Stimulated activated effector memory CD8-positive, alpha-beta T cell treated with anti-CD3 and anti-CD28 coated beads, Interleukin-12 subunit alpha, Interleukin-12 subunit beta, amount 100 ng/mL, for 72 hours (primary cell): Measurements from ENCODE around the gene CHCHD3.

Experiments used
- ATAC-seq: fragments of 150-1000 bp; cut with Tn5 transposase; 2 replicates; pipeline ENCODE4 v1.10.0; 2021
- DNase-seq, 2 donors: peaks; one replicate each; pipeline ENCODE4 v3.0.0; 2021 to 2022; ENCODE audit warnings: low spot score in 2 of 2
- H3K27ac Mint-ChIP-seq: one replicate; pipeline ENCODE4 v1.8.0; 2022; ENCODE audit warnings: mild to moderate bottlenecking, mixed read lengths
- H3K36me3 Mint-ChIP-seq: one replicate; pipeline ENCODE4 v1.8.0; 2022; ENCODE audit warnings: mild to moderate bottlenecking, mixed read lengths
- H3K4me1 Mint-ChIP-seq: one replicate; pipeline ENCODE4 v1.8.0; 2022; ENCODE audit warnings: mixed read lengths
- H3K4me3 Mint-ChIP-seq: one replicate; pipeline ENCODE4 v1.8.0; 2022; ENCODE audit warnings: mild to moderate bottlenecking, mixed read lengths
- H3K9me3 Mint-ChIP-seq: one replicate; pipeline ENCODE4 v1.8.0; 2022; ENCODE audit warnings: mixed read lengths

Gene CHCHD3

DNA sequence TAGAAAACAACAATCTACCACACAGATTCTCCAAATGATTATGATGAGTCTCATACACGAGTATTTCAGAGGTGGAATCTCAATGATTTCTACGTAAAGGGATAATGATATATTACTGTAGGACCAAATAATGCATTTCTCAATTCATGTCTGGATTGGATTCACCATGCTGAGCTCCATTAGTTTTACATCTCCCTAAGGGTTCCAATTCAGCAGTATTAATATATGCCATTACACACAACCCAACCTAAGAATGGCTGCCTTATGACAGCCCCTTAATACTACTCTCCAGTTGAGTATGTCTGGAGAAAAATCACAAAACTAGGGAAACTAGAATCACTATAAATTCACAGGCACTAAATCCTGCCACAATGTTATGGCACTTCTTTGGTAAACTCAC lies 271.3 kb downstream of the CHCHD3 start:
- H3K4me3 Mint-ChIP-seq, result no peak overlapping the region
- H3K9me3 Mint-ChIP-seq, result peaks cover 6% of the 10 kb centered on the region
- H3K4me1 Mint-ChIP-seq, result peaks cover 20% of the 10 kb centered on the region
- no peak overlapping the region for H3K27ac Mint-ChIP-seq
- no peak for DNase-seq
- no peaks in the 10 kb centered on the region for H3K36me3 Mint-ChIP-seq
- no peak for ATAC-seq

DNA sequence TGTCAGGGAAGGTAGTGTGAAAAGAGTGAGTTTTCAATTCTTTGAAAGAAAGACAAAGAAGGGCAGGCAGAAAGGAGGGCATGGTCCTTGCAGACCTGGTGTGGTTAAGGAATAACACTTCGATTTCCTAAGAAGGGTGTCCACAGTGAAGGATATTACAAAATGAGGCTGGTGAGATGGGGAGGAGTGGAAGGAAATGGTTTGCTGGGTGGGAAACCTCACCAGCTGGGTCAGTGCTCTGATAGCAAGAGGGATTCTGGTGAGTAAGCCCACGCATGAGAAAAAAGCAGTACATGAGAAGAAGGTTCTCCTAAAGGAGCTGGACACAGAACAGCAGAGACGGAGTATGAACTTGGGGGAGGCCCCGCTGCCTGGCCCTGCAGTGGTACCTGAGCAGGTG lies 275.1 kb downstream of the CHCHD3 start:
- H3K27ac Mint-ChIP-seq, result no peak overlapping the region
- H3K9me3 Mint-ChIP-seq, result peaks cover 2% of the 10 kb centered on the region
- DNase-seq (no peak), ATAC-seq (no peak)
- no peaks in the 10 kb centered on the region for H3K36me3 Mint-ChIP-seq
- H3K4me1 Mint-ChIP-seq, result peaks cover 13% of the 10 kb centered on the region
- H3K4me3 Mint-ChIP-seq, result no peak overlapping the region

DNA sequence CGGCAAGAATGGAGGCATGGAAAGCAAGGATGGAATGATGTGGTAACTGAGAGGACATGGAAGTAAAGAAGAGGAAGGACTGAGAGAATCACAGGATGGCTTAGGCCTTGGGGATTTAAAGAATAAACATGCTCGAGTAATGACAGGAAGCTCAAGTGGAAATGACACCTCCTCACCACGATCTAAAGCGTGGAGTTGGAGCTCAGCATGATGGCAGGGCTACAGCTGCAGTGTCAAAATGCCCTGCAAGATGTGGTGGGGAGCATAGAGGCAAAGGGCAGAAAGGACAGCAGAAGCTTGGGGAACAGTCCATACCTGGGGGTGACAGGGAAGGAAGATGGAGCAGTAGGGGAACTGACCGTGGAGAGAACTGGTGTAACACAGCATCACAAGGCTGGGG lies 276.1 kb downstream of the CHCHD3 start:
- Mint-ChIP-seq H3K36me3 (no peaks in the 10 kb centered on the region), H3K4me3 (no peak overlapping the region), H3K4me1 (peaks cover 13% of the 10 kb centered on the region), H3K9me3 (no peaks in the 10 kb centered on the region), H3K27ac (no peak overlapping the region)
- ATAC-seq, result no peak
- DNase-seq, result no peak

DNA sequence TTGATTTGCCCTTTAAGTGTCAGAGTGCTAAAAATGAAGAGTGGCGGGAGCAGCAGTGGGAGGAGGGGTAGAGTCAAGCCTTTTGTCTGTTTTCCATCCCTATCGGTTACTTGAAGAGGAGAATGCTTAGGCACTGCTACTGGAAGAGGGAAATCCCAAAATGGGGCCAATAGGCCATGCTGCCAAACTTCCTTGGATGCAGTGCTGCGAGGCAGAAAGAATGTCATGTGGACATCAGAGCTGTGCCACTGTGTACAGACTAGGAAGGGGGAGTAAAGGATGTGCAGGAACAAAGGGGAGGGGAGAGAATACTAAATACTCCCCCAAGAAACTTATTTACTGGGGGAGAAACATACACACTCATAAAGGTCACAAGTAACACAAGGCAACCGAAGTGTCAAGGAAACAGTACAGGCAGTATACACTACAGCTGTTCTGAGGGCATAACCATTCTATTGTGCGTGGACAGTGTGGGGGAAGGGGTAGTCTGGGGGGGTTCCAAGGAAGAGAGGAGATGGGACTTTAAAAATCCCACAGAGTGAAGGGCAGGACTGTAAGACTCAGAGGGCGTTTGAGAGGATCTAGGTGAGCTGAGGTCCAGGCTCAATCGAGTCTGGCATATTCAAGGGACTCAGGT lies 276.9 kb downstream of the CHCHD3 start:
- no peak for ATAC-seq
- Mint-ChIP-seq H3K9me3 (no peaks in the 10 kb centered on the region), H3K27ac (no peak overlapping the region), H3K4me3 (no peak overlapping the region), H3K36me3 (no peaks in the 10 kb centered on the region), H3K4me1 (peaks cover 13% of the 10 kb centered on the region)
- no peak for DNase-seq

DNA sequence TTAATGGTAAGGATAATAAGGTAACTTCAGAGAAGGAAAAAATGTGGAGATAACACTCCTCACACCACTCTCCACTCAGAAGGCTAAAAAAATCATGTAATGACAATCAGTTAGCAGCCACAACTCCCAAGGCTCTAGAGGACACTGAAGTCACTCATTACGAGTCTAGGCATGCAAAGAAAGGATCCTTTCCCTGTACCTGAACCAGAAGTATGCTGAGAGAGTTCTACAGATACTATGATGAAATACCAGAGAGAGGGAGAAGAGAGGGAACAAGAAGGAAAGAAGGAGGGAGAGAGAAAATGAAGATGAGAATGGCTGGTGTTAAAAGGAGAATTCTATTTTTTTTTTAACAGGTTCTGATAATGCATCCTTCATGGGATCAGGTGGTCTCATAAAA lies 281.4 kb downstream of the CHCHD3 start:
- ATAC-seq (no peak), DNase-seq (no peak)
- Mint-ChIP-seq H3K27ac (no peak overlapping the region), H3K36me3 (no peaks in the 10 kb centered on the region), H3K4me1 (peaks cover 7% of the 10 kb centered on the region), H3K4me3 (no peak overlapping the region), H3K9me3 (no peaks in the 10 kb centered on the region)

DNA sequence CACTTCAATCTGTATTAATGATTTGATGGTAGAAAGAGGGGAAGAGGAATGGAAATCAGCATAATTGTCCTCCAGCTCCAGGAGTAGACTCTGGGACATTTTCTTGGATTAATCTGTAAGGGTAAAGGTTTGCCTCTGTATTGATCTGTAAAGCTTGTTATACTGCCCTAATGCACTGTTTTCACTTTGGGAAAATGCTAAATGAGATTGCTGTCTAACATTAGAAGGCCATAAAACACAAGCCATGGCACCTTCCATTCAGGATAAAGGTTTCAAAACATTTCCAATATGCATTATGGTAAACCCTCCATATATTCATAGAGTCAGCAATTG lies 282.8 kb downstream of the CHCHD3 start:
- no peak overlapping the region for H3K4me3 Mint-ChIP-seq
- H3K36me3 Mint-ChIP-seq, result peaks cover 4% of the 10 kb centered on the region
- peaks cover 7% of the 10 kb centered on the region for H3K4me1 Mint-ChIP-seq
- no peak for DNase-seq
- H3K9me3 Mint-ChIP-seq, result no peaks in the 10 kb centered on the region
- no peak overlapping the region for H3K27ac Mint-ChIP-seq
- no peak for ATAC-seq

DNA sequence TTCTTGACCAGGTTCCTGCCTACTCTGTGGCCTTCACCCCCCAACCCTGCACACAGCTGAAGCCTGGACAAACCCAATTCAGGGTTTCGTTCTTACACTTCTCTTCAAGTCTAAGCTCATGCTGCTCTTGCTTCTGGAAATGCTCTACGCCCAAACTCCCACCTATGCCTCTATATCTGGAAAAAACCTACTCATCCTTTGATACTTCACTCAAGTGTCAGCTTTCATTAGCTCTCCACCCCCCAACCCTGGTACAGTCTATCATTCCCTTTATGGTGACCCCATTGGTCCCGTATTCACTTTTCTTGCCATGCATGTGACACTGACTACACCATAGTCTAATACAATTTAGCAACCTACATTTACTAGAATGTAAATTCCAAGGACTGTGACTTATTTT lies 284.7 kb downstream of the CHCHD3 start:
- no peak for ATAC-seq
- Mint-ChIP-seq H3K36me3 (peaks cover 7% of the 10 kb centered on the region), H3K27ac (no peak overlapping the region), H3K4me3 (no peak overlapping the region), H3K9me3 (no peaks in the 10 kb centered on the region), H3K4me1 (peaks cover 7% of the 10 kb centered on the region)
- no peak for DNase-seq

DNA sequence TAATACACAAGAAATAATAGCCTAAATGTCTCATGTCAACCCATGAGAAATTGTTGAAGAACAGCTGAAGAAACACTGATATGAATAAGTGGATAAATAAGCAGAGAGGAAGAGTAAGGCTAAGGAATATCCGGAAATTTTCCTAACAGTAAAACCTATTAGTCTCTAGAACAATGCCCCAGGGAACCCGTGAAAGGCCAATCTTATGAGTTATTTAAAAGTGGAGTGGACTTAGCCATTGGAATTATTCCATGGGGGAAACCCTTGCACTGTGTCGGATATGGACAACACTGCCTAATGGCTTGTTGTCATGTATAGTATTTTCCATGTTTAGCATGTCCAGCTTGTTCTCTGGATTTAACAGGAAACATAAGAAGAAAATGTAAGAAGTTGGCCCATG lies 288.4 kb downstream of the CHCHD3 start:
- H3K9me3 Mint-ChIP-seq, result no peaks in the 10 kb centered on the region
- DNase-seq (no peak), ATAC-seq (no peak)
- no peak overlapping the region for H3K4me3 Mint-ChIP-seq
- no peak overlapping the region for H3K27ac Mint-ChIP-seq
- peaks cover 7% of the 10 kb centered on the region for H3K36me3 Mint-ChIP-seq
- peaks cover 7% of the 10 kb centered on the region for H3K4me1 Mint-ChIP-seq

DNA sequence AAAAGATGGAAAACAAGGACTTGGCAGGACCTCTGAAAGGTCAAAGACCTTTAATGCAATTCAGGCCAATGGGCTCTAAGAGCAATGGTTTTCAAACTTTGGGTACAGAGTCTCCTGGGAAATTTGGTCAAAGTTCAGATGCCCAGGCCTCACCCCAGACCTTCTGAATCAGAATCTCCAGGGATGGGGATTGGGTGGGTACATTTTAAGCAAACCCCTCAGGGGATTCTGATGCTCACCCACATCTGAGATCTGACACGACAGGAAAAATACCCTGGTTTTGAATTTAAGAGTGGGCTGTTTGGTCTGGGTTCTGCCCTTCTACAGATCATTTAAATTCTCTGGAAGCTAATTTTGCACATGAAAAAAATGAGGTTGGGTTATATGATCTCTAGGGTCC lies 290.9 kb downstream of the CHCHD3 start:
- ATAC-seq, result no peak
- no peak for DNase-seq
- Mint-ChIP-seq H3K4me1 (no peaks in the 10 kb centered on the region), H3K9me3 (no peaks in the 10 kb centered on the region), H3K36me3 (peaks cover 7% of the 10 kb centered on the region), H3K4me3 (no peak overlapping the region), H3K27ac (no peak overlapping the region)

DNA sequence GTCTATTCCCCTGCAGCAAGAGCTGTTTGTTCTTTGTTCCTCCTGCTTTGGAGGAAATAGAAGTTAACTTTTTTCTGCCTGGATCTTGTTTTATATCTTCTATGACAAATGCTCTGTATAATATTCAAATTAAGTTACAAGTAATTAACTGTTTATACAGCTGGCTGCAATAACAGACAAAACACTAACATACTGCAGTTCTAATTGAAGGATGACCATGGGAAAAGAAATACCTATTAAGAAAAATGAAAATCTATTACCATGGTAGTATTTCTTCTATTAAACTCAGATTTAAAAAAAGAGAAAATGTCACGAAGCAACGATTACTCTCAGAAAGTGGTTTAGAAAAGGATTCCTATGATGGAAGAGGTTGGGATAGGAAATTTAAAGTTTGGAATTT lies 291.8 kb downstream of the CHCHD3 start:
- no peak for ATAC-seq
- H3K27ac Mint-ChIP-seq, result no peak overlapping the region
- no peaks in the 10 kb centered on the region for H3K9me3 Mint-ChIP-seq
- H3K36me3 Mint-ChIP-seq, result peaks cover 10% of the 10 kb centered on the region
- no peak for DNase-seq
- H3K4me3 Mint-ChIP-seq, result no peak overlapping the region
- H3K4me1 Mint-ChIP-seq, result no peaks in the 10 kb centered on the region

DNA sequence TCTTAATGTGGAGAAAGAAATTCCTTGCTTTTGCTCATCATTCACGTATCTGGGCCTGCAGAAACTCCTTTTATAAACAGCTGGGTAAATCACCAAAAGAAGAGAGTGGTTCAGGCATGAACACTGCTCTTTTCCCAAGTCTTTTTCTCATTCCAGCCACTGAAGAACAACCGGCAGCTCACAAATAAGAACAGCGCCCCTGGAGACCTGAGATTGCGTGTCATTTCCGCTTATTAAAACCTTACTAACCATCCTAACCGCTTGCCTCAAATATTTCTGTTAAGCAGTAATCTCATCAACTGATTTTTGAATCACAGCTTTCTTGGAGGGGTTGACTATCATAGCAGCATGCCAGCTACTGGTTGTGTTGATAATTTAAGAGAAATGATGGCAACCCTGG lies 292.6 kb downstream of the CHCHD3 start:
- DNase-seq (no peak), ATAC-seq (no peak)
- Mint-ChIP-seq H3K27ac (no peak overlapping the region), H3K36me3 (peaks cover 16% of the 10 kb centered on the region), H3K9me3 (no peaks in the 10 kb centered on the region), H3K4me1 (no peaks in the 10 kb centered on the region), H3K4me3 (no peak overlapping the region)

DNA sequence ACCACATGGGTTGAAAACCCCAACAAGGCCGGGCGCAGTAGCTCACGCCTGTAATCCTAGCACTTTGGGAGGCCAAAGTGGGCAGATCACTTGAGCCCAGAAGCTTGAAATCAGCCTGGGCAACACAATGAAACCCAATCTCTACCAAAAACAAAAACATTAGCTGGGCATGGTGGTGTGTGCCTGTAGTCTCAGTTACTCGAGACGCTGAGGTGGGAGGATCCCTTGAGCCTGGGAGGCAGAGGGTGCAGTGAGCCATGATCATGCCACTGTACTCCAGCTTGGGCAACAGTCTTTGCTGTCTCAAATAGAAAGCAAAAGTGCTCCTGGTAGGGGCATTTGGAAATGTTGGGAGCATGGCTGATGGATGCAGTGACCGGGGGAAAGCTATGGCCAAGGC lies 296.0 kb downstream of the CHCHD3 start:
- Mint-ChIP-seq H3K27ac (no peak overlapping the region), H3K36me3 (peaks cover 16% of the 10 kb centered on the region)

DNA sequence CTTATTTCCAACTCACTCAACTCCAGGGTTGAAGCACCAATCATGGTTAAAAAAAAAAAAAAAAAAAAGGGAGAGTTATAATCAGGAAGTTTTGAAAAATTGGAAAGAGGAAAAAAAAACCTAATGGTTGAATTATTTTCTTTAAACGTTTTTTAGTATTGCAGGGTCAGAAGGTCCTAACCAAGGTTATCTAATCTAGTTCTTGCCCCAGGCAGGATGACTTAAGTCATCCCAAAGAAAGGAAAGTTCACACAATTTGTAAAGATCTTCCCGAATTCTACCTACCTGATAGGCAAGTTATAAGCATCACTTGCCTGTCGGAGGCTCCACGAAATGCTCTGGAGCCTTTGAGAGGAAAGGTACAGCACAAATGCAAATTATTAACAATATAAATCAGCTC lies 297.5 kb downstream of the CHCHD3 start:
- peaks cover 16% of the 10 kb centered on the region for H3K36me3 Mint-ChIP-seq
- no peaks in the 10 kb centered on the region for H3K9me3 Mint-ChIP-seq
- peaks cover 2% of the 10 kb centered on the region for H3K4me1 Mint-ChIP-seq
- no peak overlapping the region for H3K4me3 Mint-ChIP-seq
- DNase-seq, result no peak
- no peak overlapping the region for H3K27ac Mint-ChIP-seq
- no peak for ATAC-seq

More for the DNA sequence above, 296.0 kb downstream of the CHCHD3 start:
- no peak for DNase-seq
- Mint-ChIP-seq H3K4me1 (no peaks in the 10 kb centered on the region), H3K9me3 (no peaks in the 10 kb centered on the region), H3K4me3 (no peak overlapping the region)
- ATAC-seq, result no peak

DNA sequence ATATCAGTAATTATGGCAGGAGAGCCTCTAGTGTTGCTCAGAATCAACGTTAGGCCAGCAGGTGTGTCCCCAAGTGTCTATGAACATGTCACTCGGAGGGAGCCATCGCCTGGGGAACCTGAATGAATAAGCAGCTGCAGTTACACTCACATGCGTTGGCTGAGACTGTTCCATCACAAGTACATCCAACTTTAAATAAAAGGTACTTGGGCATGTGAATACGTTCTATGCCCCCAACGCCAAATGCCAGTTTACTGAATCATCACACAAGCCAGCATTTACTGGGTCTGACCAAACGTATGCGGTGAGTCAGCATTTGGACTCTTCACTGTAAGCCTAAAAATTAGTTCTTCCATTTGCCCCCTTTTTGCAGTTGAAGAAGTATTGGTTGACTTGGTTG lies 298.1 kb downstream of the CHCHD3 start:
- Mint-ChIP-seq H3K4me3 (no peak overlapping the region), H3K9me3 (no peaks in the 10 kb centered on the region), H3K4me1 (peaks cover 6% of the 10 kb centered on the region), H3K27ac (no peak overlapping the region), H3K36me3 (peaks cover 16% of the 10 kb centered on the region)
- DNase-seq, result no peak
- ATAC-seq, result no peak

DNA sequence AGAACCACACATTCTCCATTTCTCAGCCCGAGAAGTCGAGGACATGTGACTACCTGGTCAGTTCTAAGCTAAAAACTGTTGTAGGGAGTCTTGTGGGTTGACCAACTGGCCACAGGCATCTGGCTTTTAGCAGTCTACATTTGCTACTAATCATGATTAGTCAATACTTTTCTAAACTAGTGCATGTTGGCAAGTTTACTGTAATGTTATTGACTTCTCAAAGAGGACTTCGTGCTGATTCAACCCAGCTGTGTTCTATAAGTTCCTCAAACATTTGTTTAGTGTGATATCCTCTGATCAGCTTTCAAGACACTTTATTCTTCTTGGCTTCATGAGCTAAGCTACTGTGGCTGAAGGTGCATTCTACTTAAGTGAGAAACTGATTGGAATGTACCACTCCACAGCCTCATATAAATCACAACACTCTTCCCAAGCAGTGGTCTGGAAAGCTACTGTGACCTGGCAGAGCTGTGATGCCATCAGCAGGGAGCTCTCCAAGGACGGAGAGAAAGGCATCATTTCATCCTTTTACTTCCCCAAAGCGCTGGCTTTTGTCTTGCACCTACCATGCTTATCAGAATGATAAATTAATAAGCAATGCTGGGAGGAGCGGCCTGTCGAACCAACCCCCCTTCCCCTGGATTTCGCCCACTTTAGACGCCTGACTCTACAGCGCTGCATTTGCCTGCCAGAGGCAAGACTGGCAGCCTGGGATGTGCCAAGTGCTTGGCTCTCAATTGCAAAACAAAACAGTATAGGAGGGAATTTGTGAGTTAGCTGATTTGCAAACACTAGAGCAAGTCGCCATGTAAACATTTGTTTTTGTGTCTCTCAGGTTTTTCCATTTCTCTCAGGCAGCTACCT lies 298.9 kb downstream of the CHCHD3 start:
- DNase-seq, result no peak
- Mint-ChIP-seq H3K9me3 (no peaks in the 10 kb centered on the region), H3K27ac (no peak overlapping the region), H3K4me3 (no peak overlapping the region), H3K36me3 (peaks cover 16% of the 10 kb centered on the region), H3K4me1 (peaks cover 13% of the 10 kb centered on the region)
- ATAC-seq, result no peak

DNA sequence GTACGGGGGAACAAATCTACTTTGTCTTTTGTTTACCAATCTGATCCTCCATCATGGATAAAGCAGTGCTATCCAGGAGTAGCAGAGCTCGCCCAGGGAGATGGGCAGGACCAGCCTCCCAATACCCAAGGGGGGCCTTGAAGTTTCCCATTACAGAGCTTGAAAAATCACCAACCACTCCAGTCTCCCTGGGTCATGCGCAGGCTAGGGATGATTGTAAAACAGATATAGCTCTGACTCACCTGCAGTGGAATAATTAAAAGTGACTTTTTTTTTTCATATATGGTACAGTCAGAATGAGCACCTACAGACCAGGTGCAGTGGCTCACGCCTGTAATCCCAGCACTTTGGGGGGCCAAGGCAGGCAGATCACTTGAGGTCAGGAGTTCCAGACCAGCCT lies 301.1 kb downstream of the CHCHD3 start:
- no peak for DNase-seq
- Mint-ChIP-seq H3K27ac (no peak overlapping the region), H3K9me3 (peaks cover 3% of the 10 kb centered on the region)

More for the DNA sequence above, 301.1 kb downstream of the CHCHD3 start:
- peaks cover 23% of the 10 kb centered on the region for H3K4me1 Mint-ChIP-seq
- ATAC-seq, result no peak
- H3K36me3 Mint-ChIP-seq, result peaks cover 16% of the 10 kb centered on the region
- H3K4me3 Mint-ChIP-seq, result no peak overlapping the region
